Testis (tissue), 3 donors: ENCODE data around the gene PLA2G2A. TPM values are rescaled to one million over a fixed set of nuclear protein-coding genes. Genes with fewer than 3 reads are reported as not detected.

Experiments
- DNase-seq: peaks from one replicate; pipeline ENCODE4 v3.0.0-alpha.2; 2019
- H3K27ac ChIP-seq, 2 donors: fragments of 200-600 bp; sonication (generic); one replicate each; pipeline ENCODE4 v1.5.1; 2019
- H3K27me3 ChIP-seq: fragments of 200-600 bp; sonication (generic); one replicate; pipeline ENCODE4 v1.5.1; 2019
- H3K36me3 ChIP-seq: fragments of 200-600 bp; sonication (generic); one replicate; pipeline ENCODE4 v1.5.1; 2017; ENCODE audit warnings: low read depth; ENCODE audit errors: missing control alignments
- H3K4me1 ChIP-seq: fragments of 200-600 bp; sonication (generic); one replicate; pipeline ENCODE4 v1.5.1; 2019
- H3K4me3 ChIP-seq, 2 donors: fragments of 200-600 bp; sonication (generic); one replicate each; pipeline ENCODE4 v1.5.1; 2017 to 2019
- H3K9me3 ChIP-seq: fragments of 200-600 bp; sonication (generic); one replicate; pipeline ENCODE4 v1.5.1; 2017
- CTCF ChIP-seq, 3 experiments: fragments of 450-650 bp in 2 of 3; fragments of 200-600 bp in 1 of 3; sonication (generic) in 1 of 3; IDR thresholded peaks; one replicate each; pipeline ENCODE4 v1.5.1; 2016 to 2019; ENCODE audit warnings: antibody characterized with exemption in 3 of 3, mild to moderate bottlenecking in 2 of 3, moderate library complexity in 1 of 3
- POLR2A ChIP-seq: fragments of 450-650 bp; IDR thresholded peaks from one replicate; pipeline ENCODE4 v1.6.1; 2017; ENCODE audit warnings: antibody characterized with exemption, mild to moderate bottlenecking, moderate library complexity
- WGBS, 2 donors: methylation state at CpG; one replicate each; pipeline ENCODE4 v1.1.5; 2018; 5-methylcytosine and 5-hydroxymethylcytosine counted together
- intact Hi-C: fragments of 100-400 bp; cut with DNase I; formaldehyde crosslinking; loops from one replicate; pipeline ENCODE4 v1.15.1; 2023; ENCODE audit warnings: low total_unique reads
- polyA plus RNA-seq: library from polyadenylated mRNA; stranded (reverse); fragments of 350-450 nt; fragmentation: Illumina TruSeq; extraction: RNeasy Lipid Tissue Mini Kit (QIAGEN cat#74804); gene quantifications from one replicate; pipeline ENCODE4 v1.2.3, GENCODE V29; 2014; ENCODE audit warnings: low read depth, low replicate concordance; ENCODE audit not compliant: insufficient read depth
- total RNA-seq, 2 donors: library from RNA; depleted of rRNA; stranded (reverse); fragments of >200 nt; gene quantifications; one replicate each; pipeline ENCODE4 v1.2.3, GENCODE V29; 2016

Gene PLA2G2A
- total and polyA plus RNA-seq, 3 donors from 2014 or later = 7.1 to 60.8 (median 8.3) TPM

DNA sequence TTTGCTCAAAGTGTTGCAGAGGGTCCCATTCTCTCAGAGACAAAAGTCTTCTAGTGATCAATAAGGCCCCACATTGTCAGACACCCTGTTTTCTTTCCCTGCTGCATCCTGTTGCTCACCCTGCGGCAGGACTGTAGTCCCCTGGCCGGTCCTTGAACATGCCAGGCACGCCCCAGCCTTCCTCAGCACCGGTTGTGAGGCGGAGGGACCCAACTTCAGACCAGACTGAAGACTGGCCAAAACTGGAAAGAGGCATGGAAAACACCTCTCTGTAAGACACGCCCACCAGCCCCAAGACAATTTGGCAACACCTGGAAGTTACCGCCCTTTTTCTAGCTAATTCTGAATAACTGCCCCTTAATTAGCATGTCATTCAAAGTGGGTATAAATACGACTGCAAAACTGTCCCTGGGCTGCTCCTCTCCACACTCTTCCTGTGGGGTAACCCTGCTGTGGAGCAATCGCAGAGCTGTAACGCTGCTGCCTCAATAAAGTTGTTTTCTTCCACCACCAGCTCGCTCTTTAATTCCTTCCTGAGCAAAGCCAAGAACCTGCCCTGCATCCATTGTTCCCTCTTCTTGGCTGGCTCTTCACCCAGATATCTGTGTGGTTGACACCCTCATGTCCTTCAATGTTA, 23.8 kb downstream of the PLA2G2A start:
- TF ChIP-seq CTCF (IDR thresholded peaks at IDR 0.05) = no peak
- TF ChIP-seq POLR2A = no peak
- DNase-seq = no peak
- H3K27ac ChIP-seq = no peak overlapping the region
- 84 to 88% methylated on average over 11 of the region's 11 CpGs for WGBS, 2 donors
- intact Hi-C loops = no loop called here
- no peaks in the 10 kb centered on the region for H3K4me1 ChIP-seq
- no peak overlapping the region for H3K4me3 ChIP-seq
- no peaks in the 10 kb centered on the region for H3K27me3 ChIP-seq
- no peaks in the 10 kb centered on the region for H3K9me3 ChIP-seq
- no peaks in the 10 kb centered on the region for H3K36me3 ChIP-seq

DNA sequence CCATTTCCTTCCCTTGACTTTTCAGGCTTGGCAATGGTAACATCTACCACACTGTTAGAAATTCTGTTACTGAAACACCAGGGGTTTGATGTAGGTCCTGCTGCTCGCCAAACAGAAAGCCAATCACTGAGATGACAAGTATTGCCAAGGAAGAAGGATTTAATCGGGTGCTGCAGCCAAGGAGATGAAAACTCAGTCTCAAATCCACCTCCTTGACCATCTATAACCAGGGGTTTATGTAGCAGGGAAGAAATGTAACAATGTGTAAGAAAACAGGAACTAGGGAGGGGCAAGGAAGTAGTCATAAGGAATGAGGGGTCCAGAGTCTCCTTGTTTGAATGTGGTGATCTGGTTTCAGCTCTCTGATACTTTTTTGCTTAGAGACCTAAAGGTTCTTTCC, 25.4 kb downstream of the PLA2G2A start:
- Histone ChIP-seq H3K4me1 (no peaks in the 10 kb centered on the region), H3K9me3 (no peaks in the 10 kb centered on the region), H3K4me3 (no peak overlapping the region), H3K27ac (no peak overlapping the region), H3K27me3 (no peaks in the 10 kb centered on the region), H3K36me3 (no peaks in the 10 kb centered on the region)
- no peak for DNase-seq
- TF ChIP-seq CTCF (IDR thresholded peaks at IDR 0.05) (no peak), POLR2A (no peak)
- intact Hi-C loops = no loop called here
- WGBS, 2 donors = 95 to 97% methylated on average over 2 of the region's 2 CpGs

- Histone ChIP-seq H3K4me3 (no peak overlapping the region), H3K27me3 (no peaks in the 10 kb centered on the region), H3K4me1 (peaks cover 4% of the 10 kb centered on the region), H3K9me3 (no peaks in the 10 kb centered on the region), H3K27ac (no peak overlapping the region), H3K36me3 (no peaks in the 10 kb centered on the region)
- WGBS, 2 donors = 78 to 88% methylated on average over 2 of the region's 2 CpGs
- TF ChIP-seq POLR2A (no peak), CTCF (IDR thresholded peaks at IDR 0.05) (no peak)
- intact Hi-C loops = no loop called here
- DNase-seq = no peak
Observed at GRCh38 chr1:19949016-19949415, 30.4 kb downstream of the PLA2G2A start.

GRCh38 chr1:19946971-19947370, 32.4 kb downstream of the PLA2G2A start:
- Histone ChIP-seq H3K4me3 (no peak overlapping the region), H3K36me3 (no peaks in the 10 kb centered on the region), H3K27me3 (no peaks in the 10 kb centered on the region), H3K9me3 (no peaks in the 10 kb centered on the region), H3K4me1 (peaks cover 4% of the 10 kb centered on the region), H3K27ac (no peak overlapping the region)
- 47 to 59% methylated on average over 3 of the region's 3 CpGs for WGBS, 2 donors
- DNase-seq = no peak
- TF ChIP-seq CTCF (IDR thresholded peaks at IDR 0.05) = no peak
- no peak for TF ChIP-seq POLR2A
- intact Hi-C loops = no loop called here

DNA sequence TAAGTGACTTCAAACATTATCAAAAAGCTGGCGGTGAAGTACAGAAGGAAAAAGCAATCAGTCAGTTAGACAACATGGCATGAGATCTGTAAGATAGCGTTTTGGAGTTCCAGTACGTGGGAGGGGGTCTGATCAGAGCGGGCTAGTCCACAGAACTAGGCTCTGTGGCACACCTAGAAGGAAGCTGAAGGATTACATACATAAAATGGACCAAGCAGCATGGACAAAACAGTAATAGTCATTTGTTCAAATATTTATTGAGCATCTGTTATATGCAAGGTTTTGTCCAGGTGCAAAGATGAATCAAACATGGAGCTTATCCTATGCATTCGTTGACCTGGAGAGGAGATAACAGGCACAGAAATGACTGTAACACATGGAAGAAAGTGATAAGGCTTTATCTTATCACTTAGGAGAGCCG, 33.1 kb downstream of the PLA2G2A start:
- Histone ChIP-seq H3K4me1 (peaks cover 4% of the 10 kb centered on the region), H3K4me3 (no peak overlapping the region), H3K27me3 (no peaks in the 10 kb centered on the region), H3K36me3 (no peaks in the 10 kb centered on the region), H3K27ac (no peak overlapping the region), H3K9me3 (no peaks in the 10 kb centered on the region)
- intact Hi-C loops = no loop called here
- 62 to 73% methylated on average over 6 of the region's 6 CpGs for WGBS, 2 donors
- no peak for DNase-seq
- TF ChIP-seq POLR2A = no peak
- TF ChIP-seq CTCF (IDR thresholded peaks at IDR 0.05) = no peak
